Stomach (tissue), 19 donors: ENCODE results near the gene CT45A1. TPM values are rescaled to one million over a fixed set of nuclear protein-coding genes. Genes with fewer than 3 reads are reported as not detected.
"Not testable (repeated sequence)": the region's sequence is repeated elsewhere in the genome, so short reads cannot be mapped to it uniquely, and the experiment has no call there.

Experiments
- DNase-seq, 2 donors: peaks; one replicate each; pipeline versions ENCODE4 v3.0.0 to v3.0.0-alpha.2; 2013 to 2019
- H3K27ac ChIP-seq, 5 donors: fragments of 200-600 bp in 4 of 5; sonication (generic) in 4 of 5; one replicate each; pipeline ENCODE4 v1.5.1; 2013 to 2019; ENCODE audit warnings: mild to moderate bottlenecking in 1 of 5, moderate library complexity in 1 of 5
- H3K27me3 ChIP-seq, 3 donors: fragments of 200-600 bp; sonication (generic); one replicate each; pipeline ENCODE4 v1.5.1; 2017 to 2019; ENCODE audit warnings: mixed run types in 1 of 3
- H3K36me3 ChIP-seq, 4 donors: fragments of 200-600 bp; sonication (generic); 1 replicate in 3 of 4; 2 replicates in 1 of 4; pipeline ENCODE4 v1.5.1; 2016 to 2019
- H3K4me1 ChIP-seq, 4 donors: fragments of 200-600 bp; sonication (generic); one replicate each; pipeline ENCODE4 v1.5.1; 2016 to 2019
- H3K4me3 ChIP-seq, 4 donors: fragments of 200-600 bp; sonication (generic) in 3 of 4; one replicate each; pipeline ENCODE4 v1.5.1; 2016 to 2019; ENCODE audit warnings: mild to moderate bottlenecking in 1 of 4
- H3K9me3 ChIP-seq, 4 donors: fragments of 200-600 bp; sonication (generic); one replicate each; pipeline ENCODE4 v1.5.1; 2016 to 2019
- EP300 ChIP-seq: sonication (generic); formaldehyde crosslinking; IDR thresholded peaks from one replicate; pipeline ENCODE4 v1.6.1; 2017; ENCODE audit warnings: antibody characterized with exemption
- POLR2A ChIP-seq, 4 donors: fragments of 450-650 bp; IDR thresholded peaks; one replicate each; pipeline ENCODE4 v1.6.1; 2016; ENCODE audit warnings: antibody characterized with exemption in 4 of 4, control low read depth in 2 of 4, mild to moderate bottlenecking in 1 of 4, moderate library complexity in 1 of 4
- POLR2AphosphoS5 ChIP-seq, 3 donors: sonication (generic); formaldehyde crosslinking; IDR thresholded peaks; one replicate each; pipeline ENCODE4 v1.6.1; 2016; ENCODE audit warnings: antibody characterized with exemption in 3 of 3
- whole genome bisulfite sequencing, 5 donors: extraction: QIAGEN DNeasy Blood & Tissue Kit in 3 of 5; methylation state at CpG; one replicate each; pipeline versions ENCODE4 v1.1.5 to v1.1.7; 2013 to 2018; 5-methylcytosine and 5-hydroxymethylcytosine counted together
- intact Hi-C: fragments of 100-400 bp; cut with DNase I; formaldehyde crosslinking; loops from one replicate; pipeline ENCODE4 v1.15.1; 2023; ENCODE audit warnings: low total_unique reads
- long read RNA-seq, 10 donors: transcript quantifications; one replicate each; lab custom pipeline, GENCODE V29; 2026
- polyA plus RNA-seq, 3 donors: library from polyadenylated mRNA; stranded (reverse); fragments of 200-250 nt; gene quantifications; one replicate each; pipeline ENCODE4 v1.2.3, GENCODE V29; 2013
- total RNA-seq, 5 donors: library from RNA; depleted of rRNA; stranded (reverse); fragments of >200 nt; gene quantifications; one replicate each; pipeline versions ENCODE4 v1.1.0 to v1.2.3, GENCODE V29; 2014 to 2016
- TF ChIP-seq, protein P1 (sequence below), 7 experiments: fragments of 450-650 bp in 4 of 7; fragments of 200-600 bp in 3 of 7; sonication (generic) in 3 of 7; IDR thresholded peaks; one replicate each; pipeline ENCODE4 v1.5.1; 2016 to 2019; ENCODE audit warnings: antibody characterized with exemption in 7 of 7, control low read depth in 2 of 7, mild to moderate bottlenecking in 1 of 7
- donor health status: healthy with polysubstance abuse.
- donor health status: Bipolar disorder and iron deficiency.
- donor health status: healthy.

The CT45A1 gene, protein sequence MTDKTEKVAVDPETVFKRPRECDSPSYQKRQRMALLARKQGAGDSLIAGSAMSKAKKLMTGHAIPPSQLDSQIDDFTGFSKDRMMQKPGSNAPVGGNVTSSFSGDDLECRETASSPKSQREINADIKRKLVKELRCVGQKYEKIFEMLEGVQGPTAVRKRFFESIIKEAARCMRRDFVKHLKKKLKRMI
- total RNA-seq = not detected
- not detected for polyA plus RNA-seq
- long read RNA-seq, donor 1 = 0 reads
- long read RNA-seq, donor 2 = 0 reads
- long read RNA-seq, donor 3 = 0 reads
- long read RNA-seq, donor 4 = 0 reads
- long read RNA-seq, donor 5 = 0 reads
- long read RNA-seq, donor 6 = 0 reads
- long read RNA-seq, donor 7 = 0 reads
- long read RNA-seq, donor 8 = 0 reads
- long read RNA-seq, donor 9 = 0 reads
- long read RNA-seq, donor 10 = 0 reads

GRCh38 chrX:135713183-135713689 lies at the start of gene CT45A1:
Gene CT45A1 (plus strand): TSS chrX:135713639. CDS start chrX:135718941, 5,302 bp downstream.
- H3K4me3 ChIP-seq, H3K9me3 ChIP-seq, intact Hi-C loops, H3K4me1 ChIP-seq, H3K36me3 ChIP-seq, H3K27ac ChIP-seq, DNase-seq, H3K27me3 ChIP-seq: not testable (repeated sequence)
- 72 to 100% (median 89%) methylated on average over 1 to 12 of the region's 15 CpGs for WGBS, 5 donors

GRCh38 chrX:135672979-135673378 lies 40.5 kb upstream of the CT45A1 start:
- H3K27me3 ChIP-seq, DNase-seq, H3K4me1 ChIP-seq, H3K27ac ChIP-seq, H3K4me3 ChIP-seq, H3K36me3 ChIP-seq, intact Hi-C loops: not testable (repeated sequence)
- peaks cover 0 to 13% (median 4%) of the 10 kb centered on the region in 4 donors for H3K9me3 ChIP-seq

GRCh38 chrX:135688137-135688536 lies 25.3 kb upstream of the CT45A1 start:
- Histone ChIP-seq H3K27me3 (no peaks in the 10 kb centered on the region), H3K36me3 (no peaks in the 10 kb centered on the region), H3K4me3 (no peak overlapping the region), H3K9me3 (no peaks in the 10 kb centered on the region), H3K4me1 (no peaks in the 10 kb centered on the region), H3K27ac (no peak overlapping the region)
- WGBS, 5 donors = 43 to 52% (median 48%) methylated on average over 16 of the region's 16 CpGs
- TF ChIP-seq EP300 = no peak
- no peak for TF ChIP-seq POLR2AphosphoS5 (IDR thresholded peaks at IDR 0.05)
- TF ChIP-seq, protein P1, sequence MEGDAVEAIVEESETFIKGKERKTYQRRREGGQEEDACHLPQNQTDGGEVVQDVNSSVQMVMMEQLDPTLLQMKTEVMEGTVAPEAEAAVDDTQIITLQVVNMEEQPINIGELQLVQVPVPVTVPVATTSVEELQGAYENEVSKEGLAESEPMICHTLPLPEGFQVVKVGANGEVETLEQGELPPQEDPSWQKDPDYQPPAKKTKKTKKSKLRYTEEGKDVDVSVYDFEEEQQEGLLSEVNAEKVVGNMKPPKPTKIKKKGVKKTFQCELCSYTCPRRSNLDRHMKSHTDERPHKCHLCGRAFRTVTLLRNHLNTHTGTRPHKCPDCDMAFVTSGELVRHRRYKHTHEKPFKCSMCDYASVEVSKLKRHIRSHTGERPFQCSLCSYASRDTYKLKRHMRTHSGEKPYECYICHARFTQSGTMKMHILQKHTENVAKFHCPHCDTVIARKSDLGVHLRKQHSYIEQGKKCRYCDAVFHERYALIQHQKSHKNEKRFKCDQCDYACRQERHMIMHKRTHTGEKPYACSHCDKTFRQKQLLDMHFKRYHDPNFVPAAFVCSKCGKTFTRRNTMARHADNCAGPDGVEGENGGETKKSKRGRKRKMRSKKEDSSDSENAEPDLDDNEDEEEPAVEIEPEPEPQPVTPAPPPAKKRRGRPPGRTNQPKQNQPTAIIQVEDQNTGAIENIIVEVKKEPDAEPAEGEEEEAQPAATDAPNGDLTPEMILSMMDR (IDR thresholded peaks at IDR 0.05) = no peak
- no peak for TF ChIP-seq POLR2A (IDR thresholded peaks at IDR 0.05)
- intact Hi-C loops = no loop called here
- peak in 1 of 2 donors; percentile 3 for DNase-seq

- intact Hi-C loops = no loop called here
- WGBS, 5 donors = 61 to 82% (median 69%) methylated on average over 3 of the region's 3 CpGs
- no peak for DNase-seq
- no peaks in the 10 kb centered on the region for H3K27me3 ChIP-seq
- H3K27ac ChIP-seq = no peak overlapping the region
- TF ChIP-seq POLR2AphosphoS5 (IDR thresholded peaks at IDR 0.05) (no peak), POLR2A (IDR thresholded peaks at IDR 0.05) (no peak), EP300 (no peak)
- TF ChIP-seq, protein P1 (IDR thresholded peaks at IDR 0.05) = no peak
- H3K36me3 ChIP-seq = no peaks in the 10 kb centered on the region
- no peaks in the 10 kb centered on the region for H3K4me1 ChIP-seq
- no peaks in the 10 kb centered on the region for H3K9me3 ChIP-seq
- H3K4me3 ChIP-seq = no peak overlapping the region
Measured at GRCh38 chrX:135695471-135695870, 18.0 kb upstream of the CT45A1 start.

DNA sequence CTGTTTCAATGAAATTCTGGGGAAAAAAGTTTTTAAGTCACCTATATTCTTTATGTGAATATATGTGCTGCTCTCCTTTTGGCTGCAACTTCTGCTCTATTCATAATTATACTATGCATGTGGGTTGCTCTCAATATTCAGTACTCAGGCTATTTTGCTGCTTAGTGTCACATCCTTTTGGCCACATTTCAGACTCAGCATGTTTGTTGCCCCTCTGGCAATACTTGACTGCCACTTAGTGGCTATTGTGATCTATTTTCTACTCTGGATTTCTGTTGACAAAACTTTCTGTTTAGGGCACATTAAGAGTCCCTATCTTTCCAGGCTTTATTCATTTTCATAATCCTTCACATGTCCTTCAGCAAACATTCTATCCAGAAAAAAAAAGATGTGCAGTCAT lies 15.8 kb upstream of the CT45A1 start:
- intact Hi-C loops = no loop called here

More for the DNA sequence above, 15.8 kb upstream of the CT45A1 start:
- Histone ChIP-seq H3K4me1 (no peaks in the 10 kb centered on the region), H3K36me3 (no peaks in the 10 kb centered on the region), H3K9me3 (no peaks in the 10 kb centered on the region), H3K27ac (no peak overlapping the region), H3K27me3 (no peaks in the 10 kb centered on the region), H3K4me3 (no peak overlapping the region)
- DNase-seq = no peak
- TF ChIP-seq EP300 (no peak), POLR2A (IDR thresholded peaks at IDR 0.05) (no peak), POLR2AphosphoS5 (IDR thresholded peaks at IDR 0.05) (no peak)
- TF ChIP-seq, protein P1 (IDR thresholded peaks at IDR 0.05) = no peak
